GM18502 (cell line): Measurements from ENCODE around the gene PRKAR1B.
"Not testable (repeated sequence)": the region's sequence is repeated elsewhere in the genome, so short reads cannot be mapped to it uniquely, and the experiment has no call there.

Experiments
- ATAC-seq: cut with Tn5 transposase; IDR thresholded peaks from one replicate; pipeline ENCODE4 v1.9.1; 2021; ENCODE audit warnings: mild to moderate bottlenecking; ENCODE audit not compliant: unreplicated experiment, poor library complexity

Gene PRKAR1B

GRCh38 chr7:759569-759968 lies 32.5 kb upstream of the PRKAR1B start:
- no peak for ATAC-seq

GRCh38 chr7:757741-758163 lies 30.7 kb upstream of the PRKAR1B start:
- ATAC-seq: no peak

- no peak for ATAC-seq
Measured at GRCh38 chr7:756928-757560, 30.0 kb upstream of the PRKAR1B start.

GRCh38 chr7:756231-756927 lies 29.3 kb upstream of the PRKAR1B start:
- no peak for ATAC-seq

GRCh38 chr7:755413-755805 lies 28.3 kb upstream of the PRKAR1B start:
- no peak for ATAC-seq

- ATAC-seq: no peak
Measured at GRCh38 chr7:754531-755412, 27.7 kb upstream of the PRKAR1B start.

- ATAC-seq: no peak
Measured at GRCh38 chr7:753190-753589, 26.1 kb upstream of the PRKAR1B start.

- not testable (repeated sequence) for ATAC-seq
Measured at GRCh38 chr7:752256-752655, 25.2 kb upstream of the PRKAR1B start.

- ATAC-seq: no peak
Measured at GRCh38 chr7:751826-752225, 24.7 kb upstream of the PRKAR1B start.

- no peak for ATAC-seq
Measured at GRCh38 chr7:750111-750905, 23.2 kb upstream of the PRKAR1B start.

- no peak for ATAC-seq
Measured at GRCh38 chr7:749140-749551, 22.1 kb upstream of the PRKAR1B start.

- ATAC-seq: no peak
Measured at GRCh38 chr7:748446-748845, 21.4 kb upstream of the PRKAR1B start.

GRCh38 chr7:747186-747585 lies 20.1 kb upstream of the PRKAR1B start:
- no peak for ATAC-seq

GRCh38 chr7:746155-747061 lies 19.3 kb upstream of the PRKAR1B start:
- no peak for ATAC-seq

- ATAC-seq: no peak
Measured at GRCh38 chr7:745431-746154, 18.5 kb upstream of the PRKAR1B start.

- ATAC-seq: no peak
Measured at GRCh38 chr7:744854-745430, 17.9 kb upstream of the PRKAR1B start.

- ATAC-seq: not testable (repeated sequence)
Measured at GRCh38 chr7:744128-744520, 17.0 kb upstream of the PRKAR1B start.

- ATAC-seq: not testable (repeated sequence)
Measured at GRCh38 chr7:743341-744127, 16.5 kb upstream of the PRKAR1B start.
